Activated CD8-positive, alpha-beta T cell treated with anti-CD3 and anti-CD28 coated beads for 36 hours (primary cell): ENCODE data around the gene CMSS1. TPM values are rescaled to one million over a fixed set of nuclear protein-coding genes. Genes with fewer than 3 reads are reported as not detected.

Experiments
- ATAC-seq: fragments of 200-7000 bp; cut with Tn5 transposase; one replicate; pipeline ENCODE4 v1.10.0; 2021; ENCODE audit warnings: mild to moderate bottlenecking, moderate library complexity
- CTCF ChIA-PET: fragments of 350-600 bp; sonication (Branson Sonifier 250); formaldehyde crosslinking; loops from one replicate; lab custom pipeline; 2021; ENCODE audit warnings: antibody characterized with exemption; lab: Charles Lee
- POLR2A ChIA-PET: fragments of 350-600 bp; sonication (Branson Sonifier 250); formaldehyde crosslinking; loops from one replicate; lab custom pipeline; 2021; ENCODE audit warnings: antibody characterized with exemption; lab: Charles Lee
- DNase-seq: peaks from one replicate; pipeline ENCODE4 v3.0.0-alpha.2; 2020
- H3K27ac Mint-ChIP-seq: one replicate; pipeline ENCODE4 v1.8.0; 2021; ENCODE audit warnings: mild to moderate bottlenecking, mixed read lengths
- H3K27me3 Mint-ChIP-seq: one replicate; pipeline ENCODE4 v1.8.0; 2021; ENCODE audit warnings: mixed read lengths
- H3K36me3 Mint-ChIP-seq: one replicate; pipeline ENCODE4 v1.8.0; 2021; ENCODE audit warnings: low read depth, mixed read lengths
- H3K4me1 Mint-ChIP-seq: one replicate; pipeline ENCODE4 v1.8.0; 2021; ENCODE audit warnings: low read depth, mixed read lengths
- H3K4me3 Mint-ChIP-seq: one replicate; pipeline ENCODE4 v1.8.0; 2021; ENCODE audit warnings: mild to moderate bottlenecking, moderate library complexity, mixed read lengths
- H3K9me3 Mint-ChIP-seq: one replicate; pipeline ENCODE4 v1.8.0; 2021; ENCODE audit warnings: mixed read lengths
- intact Hi-C: fragments of 100-400 bp; cut with micrococcal nuclease; formaldehyde crosslinking; loops from one replicate; pipeline ENCODE4 v1.10.0; 2022
- total RNA-seq, 2 experiments: library from RNA; stranded (reverse); gene quantifications; one replicate each; pipeline ENCODE4 v1.2.3, GENCODE V29; 2021
- TF ChIP-seq, protein P1 (sequence below): fragments of 200-600 bp; IDR thresholded peaks from one replicate; pipeline ENCODE4 v1.8.0; 2022; ENCODE audit warnings: antibody characterized with exemption, mild to moderate bottlenecking

Gene CMSS1
- total RNA-seq, 2 experiments from 2014 or later, result 93.9 to 110 TPM

GRCh38 chr3:99928771-99929744 lies 111.4 kb downstream of the CMSS1 start:
- H3K4me1 Mint-ChIP-seq, result no peaks in the 10 kb centered on the region

GRCh38 chr3:99929745-99930139 lies 112.1 kb downstream of the CMSS1 start:
- Mint-ChIP-seq H3K4me3 (no peak overlapping the region), H3K27ac (no peak overlapping the region), H3K27me3 (no peaks in the 10 kb centered on the region), H3K36me3 (peaks cover 10% of the 10 kb centered on the region), H3K9me3 (no peaks in the 10 kb centered on the region), H3K4me1 (no peaks in the 10 kb centered on the region)
- no peak for ATAC-seq
- CTCF ChIA-PET, result no interaction called here
- intact Hi-C loops, result no loop called here
- TF ChIP-seq, protein P1, sequence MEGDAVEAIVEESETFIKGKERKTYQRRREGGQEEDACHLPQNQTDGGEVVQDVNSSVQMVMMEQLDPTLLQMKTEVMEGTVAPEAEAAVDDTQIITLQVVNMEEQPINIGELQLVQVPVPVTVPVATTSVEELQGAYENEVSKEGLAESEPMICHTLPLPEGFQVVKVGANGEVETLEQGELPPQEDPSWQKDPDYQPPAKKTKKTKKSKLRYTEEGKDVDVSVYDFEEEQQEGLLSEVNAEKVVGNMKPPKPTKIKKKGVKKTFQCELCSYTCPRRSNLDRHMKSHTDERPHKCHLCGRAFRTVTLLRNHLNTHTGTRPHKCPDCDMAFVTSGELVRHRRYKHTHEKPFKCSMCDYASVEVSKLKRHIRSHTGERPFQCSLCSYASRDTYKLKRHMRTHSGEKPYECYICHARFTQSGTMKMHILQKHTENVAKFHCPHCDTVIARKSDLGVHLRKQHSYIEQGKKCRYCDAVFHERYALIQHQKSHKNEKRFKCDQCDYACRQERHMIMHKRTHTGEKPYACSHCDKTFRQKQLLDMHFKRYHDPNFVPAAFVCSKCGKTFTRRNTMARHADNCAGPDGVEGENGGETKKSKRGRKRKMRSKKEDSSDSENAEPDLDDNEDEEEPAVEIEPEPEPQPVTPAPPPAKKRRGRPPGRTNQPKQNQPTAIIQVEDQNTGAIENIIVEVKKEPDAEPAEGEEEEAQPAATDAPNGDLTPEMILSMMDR, result no peak
- POLR2A ChIA-PET, result no interaction called here
- no peak for DNase-seq

More at GRCh38 chr3:99928771-99929744, 111.4 kb downstream of the CMSS1 start:
- POLR2A ChIA-PET, result no interaction called here
- H3K27ac Mint-ChIP-seq, result no peak overlapping the region
- H3K4me3 Mint-ChIP-seq, result no peak overlapping the region
- no peaks in the 10 kb centered on the region for H3K27me3 Mint-ChIP-seq
- intact Hi-C loops, result no loop called here
- TF ChIP-seq, protein P1, result no peak
- DNase-seq, result no peak
- peaks cover 10% of the 10 kb centered on the region for H3K36me3 Mint-ChIP-seq
- CTCF ChIA-PET, result no interaction called here
- H3K9me3 Mint-ChIP-seq, result no peaks in the 10 kb centered on the region
- ATAC-seq, result no peak

DNA sequence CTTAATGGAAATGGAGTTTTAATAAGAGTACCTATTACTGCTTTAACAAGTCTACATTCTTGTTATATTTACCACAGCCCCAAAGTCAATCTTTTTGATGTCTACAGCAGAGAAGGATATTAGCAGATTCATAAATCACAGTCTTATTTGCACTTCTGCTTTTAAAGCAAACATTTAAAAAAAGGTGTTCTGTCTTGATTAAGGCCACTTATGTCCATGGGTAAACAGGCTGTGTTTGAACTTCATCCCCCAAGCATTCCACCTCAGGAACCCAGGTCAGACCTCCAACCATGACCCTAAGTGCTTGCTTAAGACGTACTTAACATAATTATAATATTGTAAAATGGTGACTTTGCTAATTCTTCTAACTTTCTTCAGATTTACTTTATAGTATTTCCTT lies 113.4 kb downstream of the CMSS1 start:
- no peaks in the 10 kb centered on the region for H3K27me3 Mint-ChIP-seq
- no peaks in the 10 kb centered on the region for H3K4me1 Mint-ChIP-seq
- peaks cover 11% of the 10 kb centered on the region for H3K36me3 Mint-ChIP-seq
- CTCF ChIA-PET, result no interaction called here
- H3K27ac Mint-ChIP-seq, result no peak overlapping the region
- no peak for DNase-seq
- no peak for ATAC-seq
- POLR2A ChIA-PET, result no interaction called here
- H3K4me3 Mint-ChIP-seq, result no peak overlapping the region
- TF ChIP-seq, protein P1, result no peak
- H3K9me3 Mint-ChIP-seq, result no peaks in the 10 kb centered on the region
- intact Hi-C loops, result no loop called here

DNA sequence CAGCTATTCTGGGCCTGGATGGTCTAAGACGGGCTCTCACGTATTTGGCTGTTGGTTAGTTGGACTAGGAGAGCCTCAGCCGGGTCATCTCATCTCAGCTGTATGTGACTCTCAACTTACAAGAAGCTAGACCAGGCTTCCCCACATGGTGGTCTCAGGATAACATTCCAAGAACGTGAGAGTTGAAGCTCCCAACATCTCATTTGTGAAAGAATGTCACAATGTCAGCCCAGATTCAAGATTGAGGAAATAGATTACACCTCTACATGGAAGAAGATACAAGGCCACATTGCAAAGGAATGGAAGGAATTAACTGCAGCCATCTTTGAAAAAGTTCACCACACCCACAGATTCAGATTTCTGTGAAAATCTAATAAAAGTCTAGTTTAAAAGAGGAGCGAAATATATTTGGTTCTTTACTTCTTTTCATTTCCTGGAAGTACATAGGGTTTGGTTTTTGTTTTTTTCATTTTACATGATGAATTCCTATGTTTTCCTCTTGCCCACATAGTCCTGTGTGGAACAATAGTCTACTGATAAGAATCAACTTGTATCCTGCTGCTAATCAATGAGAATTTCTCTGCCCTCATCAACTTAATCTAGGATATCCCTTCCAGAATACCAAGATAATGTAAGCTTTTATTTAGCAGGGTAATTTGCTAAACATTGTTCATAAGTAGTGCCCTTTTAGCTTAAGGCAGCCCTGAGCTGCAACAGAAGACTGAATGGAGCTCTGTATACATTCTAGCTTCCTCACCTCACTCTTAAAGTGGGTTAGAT lies 116.5 kb downstream of the CMSS1 start:
- no peak for DNase-seq
- POLR2A ChIA-PET, result no interaction called here
- H3K27me3 Mint-ChIP-seq, result no peaks in the 10 kb centered on the region
- intact Hi-C loops, result no loop called here
- no peak for ATAC-seq
- H3K9me3 Mint-ChIP-seq, result no peaks in the 10 kb centered on the region
- TF ChIP-seq, protein P1, result no peak
- CTCF ChIA-PET, result no interaction called here
- peaks cover 7% of the 10 kb centered on the region for H3K36me3 Mint-ChIP-seq
- H3K4me1 Mint-ChIP-seq, result peaks cover 20% of the 10 kb centered on the region
- no peak overlapping the region for H3K4me3 Mint-ChIP-seq
- H3K27ac Mint-ChIP-seq, result no peak overlapping the region
